Activated CD8-positive, alpha-beta memory T cell treated with anti-CD3 and anti-CD28 coated beads, Interleukin-2, amount 50 U/mL, for 4 hours (primary cell): ENCODE data around the gene RHOH.

ENCODE experiments used
- DNase-seq: peaks from one replicate; pipeline ENCODE4 v3.0.0-alpha.2; 2020

The RHOH gene

DNA sequence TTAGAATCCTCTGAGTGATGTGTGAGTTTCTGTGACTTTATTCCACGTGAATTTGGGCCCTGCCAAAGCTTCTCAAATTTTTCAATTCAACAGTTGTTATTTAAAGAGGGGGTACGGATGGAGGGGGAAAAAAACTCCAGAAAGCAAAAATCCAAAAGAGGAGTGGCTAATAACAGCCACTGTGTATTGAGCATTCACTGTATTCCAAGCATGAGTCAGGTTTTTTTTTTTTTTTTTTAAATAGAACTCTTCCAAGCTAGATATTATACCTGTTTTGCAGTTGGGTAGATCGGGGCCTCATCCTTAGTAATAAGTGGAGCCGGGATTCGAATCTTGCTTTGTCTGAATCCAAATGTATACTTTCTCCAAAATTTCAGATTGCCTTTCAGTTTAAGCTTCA lies 6.4 kb upstream of the RHOH start:
- DNase-seq = no peak

DNA sequence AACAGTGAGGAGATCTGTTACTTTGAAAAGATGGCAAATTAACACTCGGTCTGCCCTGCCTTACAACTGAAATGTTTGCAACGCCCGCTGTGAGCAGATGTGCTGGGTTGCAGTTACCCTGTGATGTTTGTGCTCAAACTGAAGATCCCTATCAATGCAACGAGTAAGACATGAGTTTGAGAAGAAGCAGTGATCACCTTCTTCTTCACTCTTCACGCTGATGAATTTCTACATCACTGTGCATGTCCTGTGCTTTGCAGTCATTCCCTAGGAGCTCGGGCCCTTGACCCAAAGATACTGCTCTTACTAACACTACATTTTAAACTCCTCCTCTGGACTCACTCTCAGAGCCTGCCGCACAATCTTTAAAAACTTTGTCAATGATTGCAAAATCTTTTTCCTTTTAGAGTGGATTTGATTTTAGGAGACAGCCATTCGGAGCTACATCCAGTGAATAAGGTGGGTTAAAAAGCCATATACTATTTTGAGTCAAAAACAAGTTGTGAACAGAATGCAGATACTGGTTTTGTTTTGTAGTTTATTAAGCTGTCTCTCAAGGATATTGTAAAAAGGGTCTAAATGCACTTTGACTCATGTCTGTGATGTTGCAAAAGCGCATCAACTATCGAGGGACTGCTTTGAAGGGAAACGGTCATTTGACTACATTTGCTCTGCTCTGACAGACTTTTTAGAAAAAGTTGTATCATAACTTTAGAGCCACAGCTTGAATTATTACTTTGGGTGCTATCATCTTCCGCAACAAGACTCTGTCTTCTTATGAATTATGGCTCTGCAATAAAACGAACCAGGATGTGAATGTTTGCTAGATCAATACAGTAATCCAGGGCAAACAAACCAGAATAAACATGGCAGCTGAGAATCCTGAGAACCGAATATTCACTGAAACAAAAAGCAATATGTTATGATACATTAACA lies 5.7 kb upstream of the RHOH start:
- DNase-seq = no peak

DNA sequence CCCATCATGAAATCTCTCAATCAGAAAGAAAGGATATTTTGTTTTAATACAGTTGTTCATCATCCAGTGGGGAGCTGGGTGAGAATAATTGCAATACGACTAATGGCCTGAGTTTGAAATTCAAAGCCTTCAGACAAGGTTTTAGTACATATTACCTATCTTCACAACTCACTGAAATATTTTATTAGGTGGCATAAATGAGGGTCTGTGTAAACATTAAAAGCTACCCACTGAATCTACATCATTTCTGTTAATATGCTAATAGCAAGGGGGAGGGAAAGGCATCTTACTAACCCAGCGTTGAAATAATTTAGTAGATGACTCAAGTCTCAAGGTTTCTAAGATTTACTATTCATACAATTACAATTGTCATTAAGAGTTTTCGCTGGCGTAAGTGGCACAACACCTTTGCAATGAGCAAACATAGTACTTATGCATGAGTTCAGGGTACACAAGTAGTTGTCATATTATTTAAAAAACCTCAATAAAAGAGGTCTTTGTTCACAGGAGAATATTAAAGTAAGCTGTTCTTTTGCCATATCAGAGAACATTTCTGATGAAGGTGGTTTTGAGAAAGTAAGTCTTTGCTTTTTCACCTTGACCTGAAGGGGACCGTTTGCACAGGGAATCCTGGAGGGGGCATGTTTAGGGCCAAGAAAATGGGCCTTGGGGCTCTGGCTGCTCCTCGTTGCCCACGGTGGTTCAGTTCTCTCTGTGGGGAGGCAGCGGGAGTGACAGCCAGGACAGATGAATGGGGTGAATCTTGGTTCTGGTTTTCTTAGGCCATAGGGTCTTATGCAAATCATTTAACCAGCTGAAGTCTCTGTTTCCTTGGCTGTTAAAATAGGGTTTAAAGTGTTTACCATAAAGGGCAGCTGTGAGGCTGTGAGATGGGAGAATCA lies 4.5 kb upstream of the RHOH start:
- DNase-seq = no peak

DNA sequence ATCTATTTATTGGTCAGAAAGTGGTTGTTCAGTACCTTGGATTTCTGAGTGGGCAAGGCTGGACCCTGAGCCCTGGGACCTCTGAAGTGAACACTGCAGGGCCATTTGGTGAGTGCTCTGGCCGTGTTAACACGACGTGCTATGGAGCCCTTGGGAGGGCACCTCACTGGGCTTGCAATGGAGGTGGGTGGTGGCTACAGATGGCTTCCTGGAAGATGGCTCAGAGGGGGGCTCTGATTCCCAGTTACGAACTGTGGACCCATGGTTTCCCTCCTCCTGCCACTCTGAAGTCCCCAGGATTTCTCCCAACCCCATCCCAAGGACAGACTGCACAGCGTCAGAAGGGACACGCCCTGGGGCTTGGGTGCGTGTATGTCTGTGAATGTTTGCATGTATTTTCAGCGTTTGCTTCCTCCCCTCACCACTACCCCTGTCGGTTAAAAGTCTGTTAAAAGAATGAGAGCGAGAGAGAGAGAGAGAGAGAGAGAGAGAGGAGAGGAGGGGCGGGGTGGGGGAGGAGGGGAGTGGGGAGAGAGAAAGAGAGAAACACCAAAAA lies 3.7 kb upstream of the RHOH start:
- peak; percentile 28 for DNase-seq

DNA sequence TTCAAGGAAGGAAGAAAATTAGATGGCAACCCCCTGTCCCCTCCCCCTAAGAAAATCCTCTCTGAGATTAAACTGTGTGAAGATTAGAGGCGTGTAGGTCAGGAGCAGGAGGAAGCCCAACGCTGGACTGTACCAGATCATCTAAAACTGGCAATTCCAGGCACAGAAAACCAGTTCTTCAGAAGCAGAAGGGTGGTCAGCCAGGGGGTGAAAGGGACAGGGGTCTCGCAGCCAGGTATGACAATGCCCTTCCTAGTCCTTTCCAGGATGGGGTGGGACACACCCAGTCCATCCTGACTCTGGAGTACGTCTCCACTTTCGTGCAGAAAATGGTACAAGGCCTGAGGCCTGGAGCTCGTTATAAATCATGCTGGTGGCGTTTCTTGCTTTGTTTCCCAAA lies 3.3 kb upstream of the RHOH start:
- DNase-seq = no peak

DNA sequence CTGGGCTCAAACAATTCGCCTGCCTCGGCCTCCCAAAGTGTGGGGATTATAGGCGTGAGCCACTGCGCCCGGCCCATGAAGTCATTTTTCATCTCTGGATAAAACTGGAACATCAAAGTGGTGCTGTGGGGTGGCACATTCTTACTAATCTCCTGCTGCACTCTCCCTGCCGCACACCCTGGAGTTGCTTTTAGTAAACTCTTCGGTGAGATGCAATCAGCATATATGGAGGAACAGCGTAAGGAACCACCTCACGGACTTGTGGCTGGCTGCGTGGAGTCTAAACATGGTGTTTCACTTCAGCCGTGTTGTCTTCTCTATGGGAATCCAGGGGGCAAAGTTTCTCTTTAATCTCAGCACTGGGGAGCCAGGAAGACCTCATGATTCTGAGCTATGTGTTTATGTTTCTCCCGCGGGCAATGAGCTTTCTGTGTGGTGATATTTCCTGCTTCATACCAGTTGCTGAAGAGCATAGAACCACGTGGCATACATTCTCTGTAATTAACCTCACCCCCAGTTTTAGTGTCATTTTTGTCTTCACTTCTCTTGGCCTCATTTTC lies 2.1 kb upstream of the RHOH start:
- DNase-seq = peak; percentile 34

DNA sequence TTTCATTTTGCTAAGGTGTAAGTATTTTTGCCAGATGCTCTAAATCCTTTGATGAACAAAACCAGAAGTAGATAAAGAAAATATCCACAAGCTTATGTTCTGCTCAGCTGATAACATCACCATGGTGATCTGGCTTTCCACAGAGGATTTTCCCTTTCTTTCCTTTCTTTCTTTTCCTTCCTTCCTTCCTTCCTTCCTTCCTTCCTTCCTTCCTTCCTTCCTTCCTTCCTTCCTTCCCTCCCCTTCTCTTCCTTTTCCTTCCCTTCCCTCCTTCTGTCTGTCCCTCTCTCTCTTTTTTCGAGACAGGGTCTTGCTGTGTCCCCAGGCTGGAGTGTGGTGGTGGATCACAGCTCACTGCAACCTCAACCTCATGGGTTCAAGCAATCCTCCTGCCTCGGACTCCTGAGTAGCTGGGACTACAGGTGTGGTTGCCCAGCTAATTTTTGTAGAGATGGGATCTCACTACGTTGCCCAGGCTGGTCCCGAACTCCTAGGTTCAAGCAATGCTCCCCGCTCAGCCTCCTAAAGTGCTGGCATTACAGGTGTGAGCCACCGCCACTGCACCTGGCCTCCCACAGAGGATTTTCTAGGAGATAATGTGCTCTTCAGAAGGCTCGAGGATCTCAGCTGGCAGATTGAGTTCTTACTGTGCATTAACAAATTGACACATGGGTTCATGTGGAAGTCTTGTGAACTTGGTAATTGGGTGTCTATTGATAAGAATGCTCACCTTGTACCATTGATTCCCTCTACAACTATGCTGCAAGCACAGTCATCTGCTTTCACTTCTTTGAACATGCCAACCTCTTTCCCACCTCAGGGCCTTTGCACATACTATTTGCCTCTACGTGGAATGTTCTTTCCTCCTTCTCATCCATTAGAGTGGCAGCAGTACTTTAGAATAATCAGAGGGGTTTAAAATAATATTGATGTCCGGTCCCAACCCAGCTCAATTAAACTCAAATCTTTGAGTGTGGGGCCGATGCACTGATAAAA lies 1.4 kb upstream of the RHOH start:
- DNase-seq = no peak

DNA sequence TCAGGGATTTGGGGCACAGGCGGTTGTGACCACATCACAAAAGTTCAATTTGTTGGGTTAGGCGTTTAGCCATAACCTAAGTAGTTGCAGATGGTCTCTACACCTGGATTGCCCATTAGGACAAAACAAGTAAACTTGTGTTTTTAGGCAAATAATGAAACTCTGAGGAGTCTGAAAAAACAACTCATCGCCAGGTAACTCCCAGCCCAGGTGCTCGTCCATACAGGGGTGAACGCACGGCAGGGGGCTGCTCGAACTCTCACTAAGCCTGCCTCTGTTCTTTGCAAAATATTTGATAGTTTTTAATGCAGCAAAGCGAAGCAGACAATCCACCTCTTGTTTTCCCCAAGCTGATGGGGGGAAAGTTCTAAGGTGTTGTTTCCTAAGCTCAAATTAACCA lies 559 bp upstream of the RHOH start:
- no peak for DNase-seq

DNA sequence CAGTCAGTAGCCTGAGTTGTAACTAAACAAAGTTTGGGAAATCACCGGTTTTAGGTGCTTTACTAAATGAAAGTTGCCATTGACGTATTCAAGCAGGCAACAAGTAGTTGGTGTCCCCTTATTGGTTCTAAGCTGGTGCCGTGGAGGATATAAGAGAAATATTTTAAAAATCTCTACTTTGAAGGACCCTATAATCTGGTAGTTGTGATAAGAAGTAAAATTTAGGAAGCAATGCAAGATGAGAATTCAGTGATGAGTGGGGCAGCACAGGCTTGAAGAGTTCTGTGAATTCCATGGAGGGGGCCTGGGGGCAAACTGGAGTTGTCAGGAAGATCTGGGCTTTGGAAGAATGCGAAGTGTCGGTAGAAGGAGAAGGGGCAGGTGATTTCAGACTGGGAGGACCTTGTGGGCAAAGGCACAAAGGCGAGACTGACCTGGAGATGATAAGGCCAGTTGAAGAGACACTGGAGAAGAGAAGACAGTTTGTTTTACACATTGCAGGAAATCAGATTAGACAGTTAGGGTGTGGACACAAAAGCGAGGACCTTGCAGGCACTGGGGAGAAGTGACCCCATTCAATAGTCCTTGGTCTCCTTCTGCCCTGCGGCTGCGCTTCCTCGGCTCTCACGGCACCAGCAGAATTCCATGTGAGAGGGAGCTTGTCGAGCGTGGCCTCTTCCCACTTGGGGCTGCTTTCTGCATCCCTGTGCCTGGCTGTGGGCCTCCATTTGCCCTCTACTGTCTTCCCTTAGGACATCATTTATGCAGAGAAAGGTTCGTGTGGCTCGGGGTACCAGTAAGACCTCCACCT lies 1.3 kb downstream of the RHOH start:
- DNase-seq = no peak

DNA sequence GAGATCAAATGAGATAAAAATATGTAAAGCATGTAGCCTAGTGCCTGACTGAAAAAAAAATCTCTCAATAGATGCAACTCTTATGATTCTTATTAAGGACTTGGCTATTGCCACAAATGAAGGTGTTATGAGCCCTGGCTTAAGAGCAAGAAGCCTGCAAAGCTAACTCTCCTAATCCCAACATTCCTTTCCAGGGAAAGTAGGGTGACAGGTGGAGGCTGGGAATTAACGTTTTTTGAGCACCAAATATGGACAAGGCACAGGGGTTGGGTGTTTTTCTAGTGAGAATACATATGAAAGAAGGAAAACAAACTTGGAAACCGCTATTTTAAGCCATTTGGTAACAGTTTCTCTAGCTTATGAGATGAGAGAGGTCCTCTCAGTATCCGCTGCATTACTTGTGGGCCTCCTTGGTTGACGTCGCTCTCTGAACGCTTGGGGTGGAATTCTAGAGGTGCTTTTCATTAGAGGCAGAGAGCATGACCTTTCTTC lies 2.4 kb downstream of the RHOH start:
- no peak for DNase-seq

DNA sequence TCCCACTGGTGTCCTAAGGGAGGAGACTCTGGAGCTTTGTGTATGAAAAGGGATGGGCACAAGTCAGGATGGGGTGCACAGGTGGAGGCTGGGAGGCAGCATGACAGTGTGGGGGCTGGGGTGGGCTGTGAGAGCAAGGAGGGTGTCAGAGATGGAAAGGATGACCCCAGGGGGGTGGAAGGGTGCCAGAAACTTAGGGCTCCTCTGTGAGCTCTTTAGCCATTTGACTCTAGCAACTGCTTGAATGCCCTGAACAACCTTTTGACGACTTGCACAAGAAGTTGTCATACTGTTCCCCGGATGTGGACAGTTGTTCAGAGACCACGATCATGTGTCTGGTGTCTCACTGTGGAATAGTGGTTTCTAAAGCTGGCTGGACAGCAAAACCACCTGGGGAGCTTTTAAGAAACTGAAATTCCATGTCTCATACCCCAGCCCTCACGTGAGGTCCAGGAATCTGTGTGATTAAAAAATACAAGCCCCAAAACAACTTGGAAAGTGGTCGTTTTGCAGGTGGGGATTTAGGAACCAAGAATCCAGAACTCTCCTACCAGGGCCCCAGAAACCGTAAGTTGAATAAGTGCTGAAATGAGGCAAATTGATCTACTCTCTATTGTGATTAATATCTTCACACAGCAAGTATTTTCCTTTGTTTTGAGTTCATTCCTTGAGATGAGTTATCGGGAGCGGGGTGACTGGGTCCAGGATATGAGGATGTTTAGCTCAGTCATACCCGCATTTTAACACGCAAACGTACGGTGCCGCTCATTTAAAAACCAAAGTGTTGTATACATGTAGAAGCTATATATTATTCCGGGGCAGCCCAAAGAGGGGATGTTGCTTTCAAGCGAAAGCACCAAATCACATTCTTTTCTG lies 3.4 kb downstream of the RHOH start:
- DNase-seq = peak; percentile 62

DNA sequence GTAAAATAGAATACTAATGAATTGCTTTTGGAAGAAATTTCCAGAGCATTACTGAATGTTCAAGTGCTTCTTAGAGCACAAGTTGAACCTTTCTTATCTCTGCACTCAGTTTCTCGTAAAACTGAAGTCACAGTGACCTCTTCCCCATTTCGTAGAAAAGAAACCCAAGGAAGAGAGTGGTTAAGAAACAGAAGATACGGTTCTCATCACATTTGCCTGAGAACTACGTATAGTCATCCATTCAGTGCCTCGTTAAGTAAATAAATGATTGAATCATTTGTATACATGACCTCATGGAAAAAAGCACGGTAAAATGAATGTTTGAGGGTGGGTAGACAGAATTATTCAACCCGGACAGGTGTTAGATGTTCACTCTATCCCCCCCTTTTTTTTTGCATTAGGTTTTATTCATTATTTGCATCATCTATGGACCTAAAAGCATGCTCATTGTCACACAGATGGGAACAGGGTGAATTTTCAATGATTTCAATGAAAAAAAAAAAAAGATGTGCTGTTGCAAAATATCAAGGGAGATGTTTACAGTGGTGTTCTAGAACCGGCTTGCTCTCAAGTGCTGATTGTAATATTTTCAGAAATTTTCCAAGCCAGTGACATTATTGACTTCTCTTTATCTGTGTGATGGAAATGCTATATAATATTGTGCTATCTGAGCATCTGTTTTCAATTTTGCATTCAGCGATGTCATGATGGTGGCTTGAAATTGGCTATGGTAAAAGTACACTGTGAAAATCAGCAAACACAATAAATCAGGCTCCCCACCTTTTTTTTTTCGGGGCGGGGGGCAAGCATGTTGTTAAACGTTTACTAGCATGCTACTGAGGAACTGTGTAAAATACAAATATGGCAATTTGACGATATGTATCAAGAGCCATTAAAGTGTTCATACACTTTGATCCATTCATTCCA lies 4.3 kb downstream of the RHOH start:
- no peak for DNase-seq

DNA sequence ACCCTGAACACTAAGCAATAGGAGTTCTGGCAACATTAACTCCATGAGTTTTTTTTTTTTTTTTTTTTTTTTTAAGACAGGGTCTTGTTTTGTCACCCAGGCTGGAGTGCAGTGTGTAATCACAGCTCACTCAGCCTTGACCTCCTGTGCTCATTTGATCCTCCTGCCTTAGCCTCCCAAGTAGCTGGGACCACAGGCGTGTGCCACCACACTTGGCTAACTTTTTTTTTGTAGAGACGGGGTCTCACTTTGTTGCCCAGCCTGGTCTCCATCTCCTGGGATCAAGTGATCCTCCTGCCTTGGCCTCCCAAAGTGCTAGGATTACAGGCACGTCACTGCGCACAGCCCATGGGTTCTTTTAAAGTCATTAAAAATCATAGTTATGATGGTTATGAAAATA lies 5.1 kb downstream of the RHOH start:
- no peak for DNase-seq

DNA sequence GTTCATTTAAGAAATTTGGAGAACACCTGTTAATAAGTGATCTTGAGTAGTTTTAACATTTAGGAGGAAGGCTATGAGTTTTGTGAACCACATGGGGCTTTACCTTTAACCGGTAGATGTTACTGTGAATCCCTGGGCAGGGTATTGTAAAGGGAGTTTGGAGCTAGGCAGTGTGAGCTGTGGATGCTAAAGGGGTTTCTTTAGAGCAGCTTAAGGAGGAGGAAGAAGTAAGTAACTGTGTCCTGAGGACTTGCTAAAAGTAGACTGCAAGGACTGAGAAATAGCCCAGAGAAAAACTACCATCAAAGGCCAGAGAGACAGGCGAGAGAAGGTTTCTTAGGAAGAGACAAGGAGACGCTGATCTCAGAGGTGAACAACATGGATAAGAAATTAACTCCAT lies 5.6 kb downstream of the RHOH start:
- no peak for DNase-seq

DNA sequence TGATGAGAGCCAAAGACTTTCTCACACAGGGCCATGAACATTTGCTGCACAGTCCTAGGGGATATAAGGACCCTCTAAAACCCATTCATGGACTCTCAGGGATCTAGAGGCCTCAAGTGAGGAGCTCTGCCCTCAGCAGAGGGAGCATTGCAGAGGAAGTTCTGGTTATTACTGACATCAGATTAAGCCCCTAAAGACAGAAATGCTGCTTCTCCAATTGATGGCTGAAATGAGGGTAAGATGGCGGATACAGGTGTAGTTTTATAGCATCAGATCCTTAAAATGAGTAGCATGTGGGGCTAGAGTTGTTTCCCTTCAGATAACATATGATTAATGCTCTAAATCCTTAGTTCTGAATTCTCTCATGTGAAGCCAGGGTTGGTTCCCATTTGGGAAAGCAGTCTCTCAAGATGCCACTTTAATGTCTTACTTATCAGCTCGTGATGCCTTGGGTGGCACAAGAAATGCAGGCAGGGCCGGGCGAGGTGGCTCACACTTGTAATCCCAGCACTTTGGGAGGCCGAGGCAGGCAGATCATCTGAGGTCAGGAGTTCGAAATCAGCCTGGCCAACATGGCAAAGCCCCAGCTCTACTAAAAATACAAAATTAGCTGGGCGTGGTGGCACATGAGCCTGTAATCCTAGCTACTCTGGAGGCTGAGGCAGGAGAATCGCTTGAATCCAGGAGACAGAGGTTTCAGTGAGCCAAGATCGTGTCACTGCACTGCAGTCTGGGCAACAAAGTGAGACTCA lies 7.9 kb downstream of the RHOH start:
- no peak for DNase-seq

DNA sequence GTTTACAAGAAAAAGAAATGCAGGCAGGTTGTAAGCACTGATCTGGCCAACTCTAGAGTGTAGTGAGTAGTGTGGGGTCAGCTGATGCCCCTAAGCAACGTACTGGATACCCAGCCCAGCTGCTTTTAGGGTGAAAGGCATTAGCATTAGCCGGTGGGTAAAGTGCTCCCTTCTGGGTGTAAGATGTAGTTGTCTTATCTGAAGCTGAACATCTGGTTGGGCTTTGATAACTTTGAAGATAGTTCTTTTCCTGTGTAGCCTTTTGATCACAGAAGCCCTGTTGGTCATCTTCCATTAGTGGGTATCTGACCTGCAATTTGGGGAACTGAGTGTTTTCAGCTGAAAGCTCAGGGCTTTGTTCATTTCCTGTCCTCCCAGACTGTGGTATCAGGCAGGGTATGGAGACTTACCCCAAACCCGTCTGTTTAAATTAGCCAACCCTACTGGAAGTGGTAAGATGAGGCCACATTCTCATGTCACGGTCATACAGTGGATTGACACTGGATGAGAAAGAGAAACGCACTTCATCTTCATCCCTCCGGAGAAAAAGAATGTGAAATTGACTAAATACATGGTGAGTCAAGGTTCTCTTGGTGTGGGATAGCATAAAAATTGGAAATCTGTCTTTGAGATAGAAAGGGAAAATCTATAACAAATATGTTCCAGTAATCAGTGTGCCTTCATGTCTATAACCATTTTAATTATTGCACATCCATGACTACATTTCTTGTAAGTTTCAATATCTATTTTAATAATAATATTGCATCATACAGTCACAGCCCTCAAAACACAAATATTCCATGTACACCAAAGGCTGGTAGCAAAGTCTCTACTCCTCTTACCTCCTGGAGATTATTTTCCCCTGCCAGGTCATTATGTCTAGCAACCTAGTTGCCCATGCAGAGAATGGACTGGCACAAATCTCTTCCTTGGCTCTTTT lies 8.7 kb downstream of the RHOH start:
- no peak for DNase-seq

DNA sequence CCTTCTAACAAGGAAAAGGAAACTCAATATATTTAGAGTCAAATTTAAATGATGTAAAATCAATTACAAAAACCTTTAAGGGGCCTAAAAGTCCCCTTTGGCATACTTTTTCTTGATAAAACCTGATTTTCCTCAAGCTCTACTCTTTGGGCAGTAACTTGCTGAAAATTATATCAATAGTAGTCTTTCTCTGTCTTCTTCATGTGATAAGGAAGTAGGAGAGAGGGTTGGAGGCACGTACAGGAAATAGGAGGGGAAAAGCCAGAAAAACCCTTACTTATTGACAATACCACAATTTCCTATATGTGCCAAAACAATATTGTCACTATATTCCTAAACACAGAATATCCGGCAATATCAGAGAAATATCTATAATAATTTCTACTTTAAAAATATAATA lies 9.6 kb downstream of the RHOH start:
- DNase-seq = no peak
